GM19372 (cell line): Measurements from ENCODE around the gene PARVG.

ENCODE experiments used
- ATAC-seq: cut with Tn5 transposase; IDR thresholded peaks from one replicate; pipeline ENCODE4 v1.9.1; 2021; ENCODE audit warnings: mild to moderate bottlenecking, low read depth, moderate library complexity; ENCODE audit not compliant: unreplicated experiment

PARVG gene

GRCh38 chr22:44154436-44154942, 26.2 kb upstream of the PARVG start:
- no peak for ATAC-seq

GRCh38 chr22:44155115-44155514, 25.6 kb upstream of the PARVG start:
- ATAC-seq, result no peak

- ATAC-seq, result no peak
Observed at GRCh38 chr22:44157916-44158618, 22.7 kb upstream of the PARVG start.

- ATAC-seq, result no peak
Observed at GRCh38 chr22:44158816-44159215, 21.9 kb upstream of the PARVG start.

- no peak for ATAC-seq
Observed at GRCh38 chr22:44159221-44159620, 21.5 kb upstream of the PARVG start.

- no peak for ATAC-seq
Observed at GRCh38 chr22:44159811-44160210, 20.9 kb upstream of the PARVG start.

- no peak for ATAC-seq
Observed at GRCh38 chr22:44160421-44160820, 20.3 kb upstream of the PARVG start.

- no peak for ATAC-seq
Observed at GRCh38 chr22:44161673-44162072, 19.1 kb upstream of the PARVG start.

- ATAC-seq, result no peak
Observed at GRCh38 chr22:44162960-44163359, 17.8 kb upstream of the PARVG start.

GRCh38 chr22:44163536-44163935, 17.2 kb upstream of the PARVG start:
- ATAC-seq, result no peak

GRCh38 chr22:44164031-44164430, 16.7 kb upstream of the PARVG start:
- no peak for ATAC-seq

- no peak for ATAC-seq
Observed at GRCh38 chr22:44165286-44165874, 15.3 kb upstream of the PARVG start.

GRCh38 chr22:44166498-44167276, 14.0 kb upstream of the PARVG start:
- no peak for ATAC-seq

- ATAC-seq, result no peak
Observed at GRCh38 chr22:44167501-44167900, 13.2 kb upstream of the PARVG start.

GRCh38 chr22:44168206-44168605, 12.5 kb upstream of the PARVG start:
- ATAC-seq, result no peak

- no peak for ATAC-seq
Observed at GRCh38 chr22:44170470-44170869, 10.3 kb upstream of the PARVG start.

GRCh38 chr22:44171561-44171960, 9.2 kb upstream of the PARVG start:
- no peak for ATAC-seq

GRCh38 chr22:44172370-44173108, 8.2 kb upstream of the PARVG start:
- no peak for ATAC-seq

- no peak for ATAC-seq
Observed at GRCh38 chr22:44173154-44173553, 7.6 kb upstream of the PARVG start.

- ATAC-seq, result no peak
Observed at GRCh38 chr22:44175676-44176075, 5.0 kb upstream of the PARVG start.
